Measurements from ENCODE around the gene DNAH10.

DNA sequence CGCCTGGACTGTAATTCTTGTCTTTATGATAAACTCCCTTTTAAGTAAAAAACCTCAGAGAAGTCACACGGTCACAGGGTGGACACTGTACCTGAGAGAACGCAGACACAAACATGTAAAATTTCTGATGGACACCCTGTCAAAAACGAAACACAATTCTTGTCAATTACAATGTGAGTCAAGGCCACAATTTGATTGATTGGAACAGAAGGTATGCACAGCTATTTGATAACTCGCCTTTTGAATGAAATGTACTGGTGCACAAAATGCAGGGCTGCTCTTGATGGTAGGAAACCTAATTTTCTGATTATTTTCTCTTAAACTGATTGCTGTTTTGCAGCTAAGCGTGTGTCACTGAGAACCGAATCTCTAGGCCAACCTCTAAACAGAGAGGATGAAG lies 9.2 kb downstream of the DNAH10 start:
- TF ChIP-seq ZNF274 (IDR thresholded peaks at IDR 0.05; ENCODE audit: low read depth, low read length) (no peak), YY1 (IDR thresholded peaks at IDR 0.05; ENCODE audit: insufficient read depth, insufficient read length) (no peak), SUZ12 (IDR thresholded peaks at IDR 0.05; ENCODE audit: extremely low read depth, insufficient read depth, insufficient read length) (no peak)
